Osteoblast (primary cell): ENCODE measurements around the gene RNU1-2. TPM values are rescaled to one million over a fixed set of nuclear protein-coding genes. Genes with fewer than 3 reads are reported as not detected.
"Not testable (repeated sequence)": the region's sequence is repeated elsewhere in the genome, so short reads cannot be mapped to it uniquely, and the experiment has no call there.

Source experiments
- DNase-seq: peaks from one replicate; pipeline ENCODE4 v3.0.0; 2011; ENCODE audit warnings: low spot score, mixed read lengths; ENCODE audit not compliant: insufficient read length; ENCODE audit errors: missing footprints
- H2AFZ ChIP-seq: 2 replicates; pipeline ENCODE4 v1.6.0; 2011; ENCODE audit warnings: mild to moderate bottlenecking, low read length
- H3K27ac ChIP-seq: 2 replicates; pipeline ENCODE4 v1.5.1; 2011; ENCODE audit warnings: mild to moderate bottlenecking, low read depth, low read length, moderate library complexity
- H3K27me3 ChIP-seq: 2 replicates; pipeline ENCODE4 v1.6.0; 2012; ENCODE audit warnings: mild to moderate bottlenecking, control low read depth, inconsistent platforms, low read length, moderate library complexity; ENCODE audit not compliant: insufficient read depth
- H3K36me3 ChIP-seq: 2 replicates; pipeline ENCODE4 v1.5.1; 2011; ENCODE audit warnings: mild to moderate bottlenecking, low read length, control low read depth, moderate library complexity; ENCODE audit not compliant: insufficient read depth
- H3K4me1 ChIP-seq: 2 replicates; pipeline ENCODE4 v1.5.1; 2011; ENCODE audit warnings: mild to moderate bottlenecking, low read length, control low read depth, moderate library complexity; ENCODE audit not compliant: insufficient read depth
- H3K4me2 ChIP-seq: 2 replicates; pipeline ENCODE4 v1.6.0; 2011; ENCODE audit warnings: mild to moderate bottlenecking, low read length; ENCODE audit not compliant: insufficient read depth
- H3K4me3 ChIP-seq: fragments of 200-600 bp; sonication (generic); 3 replicates; pipeline ENCODE4 v1.5.1; 2012; ENCODE audit warnings: mild to moderate bottlenecking, low read length, inconsistent platforms; ENCODE audit not compliant: insufficient read depth
- H3K79me2 ChIP-seq: 2 replicates; pipeline ENCODE4 v1.6.0; 2012; ENCODE audit warnings: mild to moderate bottlenecking, low read length, control low read depth, inconsistent platforms; ENCODE audit not compliant: insufficient read depth
- H3K9me3 ChIP-seq: 2 replicates; pipeline ENCODE4 v1.5.1; 2011; ENCODE audit warnings: low read depth, low read length, control low read depth
- H4K20me1 ChIP-seq: 2 replicates; pipeline ENCODE4 v1.6.0; 2012; ENCODE audit warnings: mild to moderate bottlenecking, low read length, control low read depth; ENCODE audit not compliant: insufficient read depth
- total RNA-seq: library from RNA; depleted of rRNA; stranded (reverse); fragments of >200 nt; gene quantifications from 2 replicates; pipeline ENCODE4 v1.2.3, GENCODE V29; 2012

The RNU1-2 gene
- total RNA-seq, 1 donor: not detected

- not testable (repeated sequence) for H3K36me3 ChIP-seq, H3K4me3 ChIP-seq, H3K4me1 ChIP-seq, H3K27ac ChIP-seq, DNase-seq, H3K4me2 ChIP-seq, H4K20me1 ChIP-seq, H2AFZ ChIP-seq, H3K79me2 ChIP-seq, H3K9me3 ChIP-seq, H3K27me3 ChIP-seq
These were observed 2.7 kb upstream of the RNU1-2 start for GRCh38 chr1:16892978-16893525.

- not testable (repeated sequence) for H3K4me1 ChIP-seq, DNase-seq, H3K27ac ChIP-seq
These were observed 2.0 kb upstream of the RNU1-2 start for GRCh38 chr1:16893796-16894195.

GRCh38 chr1:16894338-16894737 is 1.4 kb upstream of the RNU1-2 start:
- H4K20me1 ChIP-seq, DNase-seq, H2AFZ ChIP-seq: not testable (repeated sequence)

More at GRCh38 chr1:16893796-16894195, 2.0 kb upstream of the RNU1-2 start:
- not testable (repeated sequence) for H3K79me2 ChIP-seq, H3K27me3 ChIP-seq, H3K4me3 ChIP-seq, H3K9me3 ChIP-seq, H3K4me2 ChIP-seq, H2AFZ ChIP-seq, H4K20me1 ChIP-seq, H3K36me3 ChIP-seq

GRCh38 chr1:16895233-16895597 is 565 bp upstream of the RNU1-2 start:
- not testable (repeated sequence) for H3K36me3 ChIP-seq, H3K79me2 ChIP-seq, H3K4me1 ChIP-seq, H3K9me3 ChIP-seq, H3K27me3 ChIP-seq, H4K20me1 ChIP-seq, DNase-seq
- Histone ChIP-seq H3K4me2 (peak overlapping the region; percentile 67), H3K27ac (peak overlapping the region; percentile 97), H2AFZ (peak overlapping the region; percentile 84), H3K4me3 (peak overlapping the region; percentile 63)

More at GRCh38 chr1:16894338-16894737, 1.4 kb upstream of the RNU1-2 start:
- H3K9me3 ChIP-seq, H3K4me1 ChIP-seq, H3K27ac ChIP-seq, H3K4me3 ChIP-seq, H3K4me2 ChIP-seq, H3K79me2 ChIP-seq, H3K27me3 ChIP-seq, H3K36me3 ChIP-seq: not testable (repeated sequence)

- H3K27ac ChIP-seq: peak overlapping the region; percentile 23
- H3K4me1 ChIP-seq: not testable (repeated sequence)
- peak overlapping the region; percentile 45 for H3K4me3 ChIP-seq
These were observed 706 bp downstream of the RNU1-2 start for GRCh38 chr1:16896316-16897055.

GRCh38 chr1:16897653-16898052 is 1.9 kb downstream of the RNU1-2 start:
- H3K4me1 ChIP-seq, H3K79me2 ChIP-seq, H2AFZ ChIP-seq, H3K27me3 ChIP-seq, DNase-seq, H3K4me3 ChIP-seq, H3K4me2 ChIP-seq, H3K36me3 ChIP-seq, H3K27ac ChIP-seq, H4K20me1 ChIP-seq, H3K9me3 ChIP-seq: not testable (repeated sequence)

More at GRCh38 chr1:16896316-16897055, 706 bp downstream of the RNU1-2 start:
- H3K9me3 ChIP-seq, H3K36me3 ChIP-seq, H4K20me1 ChIP-seq, H3K79me2 ChIP-seq, H2AFZ ChIP-seq, H3K27me3 ChIP-seq: not testable (repeated sequence)
- peak overlapping the region; percentile 63 for H3K4me2 ChIP-seq
- DNase-seq: peak; percentile 47

GRCh38 chr1:16898298-16898697 is 2.5 kb downstream of the RNU1-2 start:
- not testable (repeated sequence) for H3K27ac ChIP-seq, H3K4me2 ChIP-seq, DNase-seq, H3K27me3 ChIP-seq, H3K79me2 ChIP-seq, H3K9me3 ChIP-seq, H3K4me1 ChIP-seq, H3K36me3 ChIP-seq, H2AFZ ChIP-seq, H4K20me1 ChIP-seq, H3K4me3 ChIP-seq

GRCh38 chr1:16899020-16899419 is 3.2 kb downstream of the RNU1-2 start:
- not testable (repeated sequence) for H2AFZ ChIP-seq, H3K27me3 ChIP-seq, DNase-seq, H4K20me1 ChIP-seq, H3K4me2 ChIP-seq, H3K9me3 ChIP-seq, H3K79me2 ChIP-seq, H3K27ac ChIP-seq, H3K36me3 ChIP-seq, H3K4me3 ChIP-seq
- peaks cover 15% of the 10 kb centered on the region for H3K4me1 ChIP-seq
